Neural cell (in vitro differentiated cells): ENCODE data around the gene PUS7. TPM values are rescaled to one million over a fixed set of nuclear protein-coding genes. Genes with fewer than 3 reads are reported as not detected.
A peak's percentile ranks its signal among the peaks of the same experiment; 100 is the strongest.

Experiments used
- H2AFZ ChIP-seq: fragments of 200-600, 300-800 bp; sonication (generic), shearing (Covaris generic); 2 replicates; pipeline ENCODE4 v1.6.0; 2014; ENCODE audit warnings: low read depth, mild to moderate bottlenecking, antibody characterized with exemption, low read length, moderate library complexity
- H3F3A ChIP-seq: fragments of 200-600 bp; shearing (Covaris generic); 2 replicates; pipeline ENCODE4 v1.6.1; 2016; ENCODE audit warnings: mild to moderate bottlenecking, moderate library complexity, mixed read lengths, antibody characterized with exemption, low read length; ENCODE audit not compliant: insufficient read depth, poor library complexity, severe bottlenecking
- H3K27ac ChIP-seq: fragments of 200-600, 300-800 bp; sonication (generic), shearing (Covaris generic); 2 replicates; pipeline ENCODE4 v1.5.1; 2014; ENCODE audit warnings: mild to moderate bottlenecking, low read length, moderate library complexity
- H3K27me3 ChIP-seq: fragments of 300-800, 200-600 bp; sonication (generic), shearing (Covaris generic); 2 replicates; pipeline ENCODE4 v1.6.0; 2014; ENCODE audit warnings: mild to moderate bottlenecking, low read depth, low read length, moderate library complexity; ENCODE audit not compliant: insufficient read depth
- H3K36me3 ChIP-seq: fragments of 300-800, 200-600 bp; sonication (generic), shearing (Covaris generic); 2 replicates; pipeline ENCODE4 v1.5.1; 2014; ENCODE audit warnings: mild to moderate bottlenecking, antibody characterized with exemption, low read length, moderate library complexity; ENCODE audit not compliant: insufficient read depth
- H3K4me2 ChIP-seq: fragments of 300-800, 200-600 bp; sonication (generic), shearing (Covaris generic); 2 replicates; pipeline ENCODE4 v1.6.0; 2014; ENCODE audit warnings: mild to moderate bottlenecking, low read length
- H3K4me3 ChIP-seq: fragments of 300-800, 200-600 bp; sonication (generic), shearing (Covaris generic); 2 replicates; pipeline ENCODE4 v1.5.1; 2014; ENCODE audit warnings: mild to moderate bottlenecking, low read length, moderate library complexity
- H3K79me2 ChIP-seq: fragments of 200-600 bp; shearing (Covaris generic); replicated peaks from 2 replicates; pipeline ENCODE4 v1.6.0; 2014; ENCODE audit warnings: mild to moderate bottlenecking, low read length, moderate library complexity; ENCODE audit not compliant: insufficient read depth
- H3K9ac ChIP-seq: fragments of 300-800, 200-600 bp; sonication (generic), shearing (Covaris generic); 2 replicates; pipeline ENCODE4 v1.6.1; 2016; ENCODE audit warnings: mild to moderate bottlenecking, low read length, mixed read lengths
- H3K9me2 ChIP-seq: fragments of 200-600 bp; shearing (Covaris generic); 2 replicates; pipeline ENCODE4 v1.6.1; 2016; ENCODE audit warnings: mild to moderate bottlenecking, low read length, mixed read lengths; ENCODE audit not compliant: insufficient read depth
- H3K9me3 ChIP-seq: fragments of 200-600, 300-800 bp; sonication (generic), shearing (Covaris generic); 2 replicates; pipeline ENCODE4 v1.6.1; 2016; ENCODE audit warnings: mild to moderate bottlenecking, mixed run types, low read length, moderate library complexity, mixed read lengths
- H4K20me1 ChIP-seq: fragments of 200-600 bp; shearing (Covaris generic); 2 replicates; pipeline ENCODE4 v1.6.1; 2016; ENCODE audit warnings: mild to moderate bottlenecking, mixed run types; ENCODE audit not compliant: insufficient read depth
- EP300 ChIP-seq: fragments of 450-650 bp; conservative IDR thresholded peaks from 2 replicates; pipeline ENCODE4 v1.6.1; 2014; ENCODE audit warnings: antibody characterized with exemption, mild to moderate bottlenecking, moderate library complexity; ENCODE audit not compliant: poor library complexity, severe bottlenecking
- EZH2 ChIP-seq: fragments of 200-600, 300-800 bp; shearing (Covaris generic), sonication (generic); IDR thresholded peaks from 2 replicates; pipeline ENCODE4 v1.6.1; 2014; ENCODE audit warnings: antibody characterized with exemption, low read length, borderline replicate concordance, mild to moderate bottlenecking; ENCODE audit not compliant: insufficient read depth, poor library complexity, severe bottlenecking
- MXI1 ChIP-seq: fragments of 450-650 bp; conservative IDR thresholded peaks from 2 replicates; pipeline ENCODE4 v1.6.1; 2014; ENCODE audit warnings: antibody characterized with exemption, mild to moderate bottlenecking; ENCODE audit not compliant: poor library complexity, severe bottlenecking
- POLR2AphosphoS5 ChIP-seq: IDR thresholded peaks from 2 replicates; pipeline ENCODE4 v1.6.1; 2012
- RAD21 ChIP-seq: fragments of 450-650 bp; conservative IDR thresholded peaks from 2 replicates; pipeline ENCODE4 v1.6.1; 2014; ENCODE audit warnings: antibody characterized with exemption, mild to moderate bottlenecking, moderate library complexity
- SMC3 ChIP-seq: fragments of 450-650 bp; conservative IDR thresholded peaks from 2 replicates; pipeline ENCODE4 v1.6.1; 2014; ENCODE audit warnings: antibody characterized with exemption, mild to moderate bottlenecking, moderate library complexity; ENCODE audit not compliant: poor library complexity
- TAF1 ChIP-seq: IDR thresholded peaks from 2 replicates; pipeline ENCODE4 v1.6.1; 2012; ENCODE audit warnings: low read depth
- polyA minus RNA-seq: library from RNA; depleted of rRNA, polyadenylated mRNA; stranded (reverse); fragments of >200 nt; gene quantifications from 2 replicates; pipeline ENCODE4 v1.2.3, GENCODE V29; 2014
- polyA plus RNA-seq: library from polyadenylated mRNA; depleted of rRNA; stranded (reverse); fragments of >200 nt; gene quantifications from 2 replicates; pipeline ENCODE4 v1.2.3, GENCODE V29; 2014
- TF ChIP-seq, protein P1 (sequence below): IDR thresholded peaks from 2 replicates; pipeline ENCODE4 v1.6.1; 2012; ENCODE audit warnings: borderline replicate concordance
- TF ChIP-seq, protein P2 (sequence below): fragments of 450-650 bp; IDR thresholded peaks from 2 replicates; pipeline ENCODE4 v1.5.1; 2014; ENCODE audit warnings: antibody characterized with exemption, mild to moderate bottlenecking, moderate library complexity; ENCODE audit not compliant: poor library complexity, severe bottlenecking

The PUS7 gene, protein sequence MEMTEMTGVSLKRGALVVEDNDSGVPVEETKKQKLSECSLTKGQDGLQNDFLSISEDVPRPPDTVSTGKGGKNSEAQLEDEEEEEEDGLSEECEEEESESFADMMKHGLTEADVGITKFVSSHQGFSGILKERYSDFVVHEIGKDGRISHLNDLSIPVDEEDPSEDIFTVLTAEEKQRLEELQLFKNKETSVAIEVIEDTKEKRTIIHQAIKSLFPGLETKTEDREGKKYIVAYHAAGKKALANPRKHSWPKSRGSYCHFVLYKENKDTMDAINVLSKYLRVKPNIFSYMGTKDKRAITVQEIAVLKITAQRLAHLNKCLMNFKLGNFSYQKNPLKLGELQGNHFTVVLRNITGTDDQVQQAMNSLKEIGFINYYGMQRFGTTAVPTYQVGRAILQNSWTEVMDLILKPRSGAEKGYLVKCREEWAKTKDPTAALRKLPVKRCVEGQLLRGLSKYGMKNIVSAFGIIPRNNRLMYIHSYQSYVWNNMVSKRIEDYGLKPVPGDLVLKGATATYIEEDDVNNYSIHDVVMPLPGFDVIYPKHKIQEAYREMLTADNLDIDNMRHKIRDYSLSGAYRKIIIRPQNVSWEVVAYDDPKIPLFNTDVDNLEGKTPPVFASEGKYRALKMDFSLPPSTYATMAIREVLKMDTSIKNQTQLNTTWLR
- 7.5 and 9.2 TPM in 2 replicates for polyA plus RNA-seq
- 9.0 and 11.5 TPM in 2 replicates for polyA minus RNA-seq

DNA sequence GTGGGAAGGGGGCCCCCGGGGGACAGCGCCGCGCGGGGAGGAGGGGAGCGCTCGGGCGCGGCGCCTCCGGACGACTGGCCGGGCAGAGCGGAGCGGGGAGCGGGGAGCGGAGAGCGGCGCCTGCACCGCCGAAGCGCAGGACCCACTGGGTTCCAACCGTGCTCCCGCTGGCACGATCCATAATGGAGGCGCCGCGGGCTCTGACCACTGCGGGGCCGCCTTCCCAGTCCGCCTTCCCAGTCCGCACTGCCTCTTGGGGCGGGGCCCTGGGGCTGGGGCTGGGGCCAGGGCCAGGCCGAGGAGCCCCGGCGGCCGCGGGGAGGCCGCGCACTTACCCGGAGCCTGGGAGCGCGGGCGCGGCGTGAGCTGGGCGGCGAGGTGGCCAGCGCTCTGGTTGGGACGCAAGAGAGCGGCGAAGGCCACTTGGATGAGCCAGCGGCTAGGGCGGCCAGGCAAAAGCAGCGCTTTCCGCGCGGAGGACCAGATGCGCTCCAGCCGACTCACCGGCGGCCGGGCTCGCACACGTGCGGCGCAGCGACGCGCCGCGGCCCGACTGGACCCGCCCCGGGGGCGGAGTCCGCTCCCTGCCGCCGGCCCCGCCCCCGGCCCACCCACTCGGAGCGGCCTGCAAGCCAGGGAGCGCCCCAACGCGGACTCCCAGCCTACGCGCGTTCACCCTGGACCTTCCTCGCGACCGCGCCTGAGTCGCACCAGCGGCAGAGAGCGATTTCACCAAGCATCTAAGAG lies at the start of gene PUS7:
Gene PUS7 (minus strand): TSS at position 555 of the 747 bp plus-strand sequence. CDS start 13,759 bp downstream, outside the sequence.
- Histone ChIP-seq H3K4me2 (peak within 1 kb of the TSS; percentile 65), H3K27me3 (no peaks in the 10 kb centered on the region), H3K36me3 (no peaks in the 10 kb centered on the region), H4K20me1 (no peaks in the 10 kb centered on the region), H3K9me2 (no peaks in the 10 kb centered on the region), H2AFZ (peak within 1 kb of the TSS; percentile 66), H3K79me2 (no peaks in the 10 kb centered on the region), H3K9ac (peak within 1 kb of the TSS; percentile 60), H3F3A (no peaks in the 10 kb centered on the region), H3K27ac (peak within 1 kb of the TSS; percentile 36), H3K9me3 (no peaks in the 10 kb centered on the region), H3K4me3 (peak within 1 kb of the TSS; percentile 80)
- TF ChIP-seq MXI1, result peak; percentile 95
- no peak for TF ChIP-seq RAD21
- peak; percentile 17 for TF ChIP-seq EP300
- TF ChIP-seq TAF1, result no peak
- TF ChIP-seq, protein P1, sequence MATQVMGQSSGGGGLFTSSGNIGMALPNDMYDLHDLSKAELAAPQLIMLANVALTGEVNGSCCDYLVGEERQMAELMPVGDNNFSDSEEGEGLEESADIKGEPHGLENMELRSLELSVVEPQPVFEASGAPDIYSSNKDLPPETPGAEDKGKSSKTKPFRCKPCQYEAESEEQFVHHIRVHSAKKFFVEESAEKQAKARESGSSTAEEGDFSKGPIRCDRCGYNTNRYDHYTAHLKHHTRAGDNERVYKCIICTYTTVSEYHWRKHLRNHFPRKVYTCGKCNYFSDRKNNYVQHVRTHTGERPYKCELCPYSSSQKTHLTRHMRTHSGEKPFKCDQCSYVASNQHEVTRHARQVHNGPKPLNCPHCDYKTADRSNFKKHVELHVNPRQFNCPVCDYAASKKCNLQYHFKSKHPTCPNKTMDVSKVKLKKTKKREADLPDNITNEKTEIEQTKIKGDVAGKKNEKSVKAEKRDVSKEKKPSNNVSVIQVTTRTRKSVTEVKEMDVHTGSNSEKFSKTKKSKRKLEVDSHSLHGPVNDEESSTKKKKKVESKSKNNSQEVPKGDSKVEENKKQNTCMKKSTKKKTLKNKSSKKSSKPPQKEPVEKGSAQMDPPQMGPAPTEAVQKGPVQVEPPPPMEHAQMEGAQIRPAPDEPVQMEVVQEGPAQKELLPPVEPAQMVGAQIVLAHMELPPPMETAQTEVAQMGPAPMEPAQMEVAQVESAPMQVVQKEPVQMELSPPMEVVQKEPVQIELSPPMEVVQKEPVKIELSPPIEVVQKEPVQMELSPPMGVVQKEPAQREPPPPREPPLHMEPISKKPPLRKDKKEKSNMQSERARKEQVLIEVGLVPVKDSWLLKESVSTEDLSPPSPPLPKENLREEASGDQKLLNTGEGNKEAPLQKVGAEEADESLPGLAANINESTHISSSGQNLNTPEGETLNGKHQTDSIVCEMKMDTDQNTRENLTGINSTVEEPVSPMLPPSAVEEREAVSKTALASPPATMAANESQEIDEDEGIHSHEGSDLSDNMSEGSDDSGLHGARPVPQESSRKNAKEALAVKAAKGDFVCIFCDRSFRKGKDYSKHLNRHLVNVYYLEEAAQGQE, result no peak
- TF ChIP-seq POLR2AphosphoS5, result no peak
- TF ChIP-seq EZH2, result no peak
- TF ChIP-seq, protein P2, sequence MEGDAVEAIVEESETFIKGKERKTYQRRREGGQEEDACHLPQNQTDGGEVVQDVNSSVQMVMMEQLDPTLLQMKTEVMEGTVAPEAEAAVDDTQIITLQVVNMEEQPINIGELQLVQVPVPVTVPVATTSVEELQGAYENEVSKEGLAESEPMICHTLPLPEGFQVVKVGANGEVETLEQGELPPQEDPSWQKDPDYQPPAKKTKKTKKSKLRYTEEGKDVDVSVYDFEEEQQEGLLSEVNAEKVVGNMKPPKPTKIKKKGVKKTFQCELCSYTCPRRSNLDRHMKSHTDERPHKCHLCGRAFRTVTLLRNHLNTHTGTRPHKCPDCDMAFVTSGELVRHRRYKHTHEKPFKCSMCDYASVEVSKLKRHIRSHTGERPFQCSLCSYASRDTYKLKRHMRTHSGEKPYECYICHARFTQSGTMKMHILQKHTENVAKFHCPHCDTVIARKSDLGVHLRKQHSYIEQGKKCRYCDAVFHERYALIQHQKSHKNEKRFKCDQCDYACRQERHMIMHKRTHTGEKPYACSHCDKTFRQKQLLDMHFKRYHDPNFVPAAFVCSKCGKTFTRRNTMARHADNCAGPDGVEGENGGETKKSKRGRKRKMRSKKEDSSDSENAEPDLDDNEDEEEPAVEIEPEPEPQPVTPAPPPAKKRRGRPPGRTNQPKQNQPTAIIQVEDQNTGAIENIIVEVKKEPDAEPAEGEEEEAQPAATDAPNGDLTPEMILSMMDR, result peak; percentile 12
- TF ChIP-seq SMC3, result no peak

DNA sequence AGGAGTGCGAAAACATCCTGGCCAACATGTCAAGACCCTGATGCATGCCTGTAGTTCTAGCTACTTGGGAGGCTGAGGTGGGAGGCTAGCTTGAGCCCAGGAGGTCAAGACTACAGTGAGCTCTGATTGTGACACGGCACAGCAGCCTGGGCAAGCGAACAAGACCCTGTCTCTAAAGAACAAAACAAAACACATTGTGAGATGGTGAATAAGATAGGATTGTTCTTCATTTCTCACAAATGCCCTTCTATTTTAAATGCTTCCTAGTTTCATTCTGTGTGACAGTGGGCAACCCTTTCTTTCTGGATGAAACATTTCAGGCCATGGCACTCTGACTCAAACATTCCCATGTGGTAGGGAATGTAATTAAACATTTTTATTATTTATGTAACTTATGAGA lies 45.8 kb upstream of the PUS7 start:
- no peak for TF ChIP-seq RAD21
- TF ChIP-seq, protein P2, result no peak
- no peak for TF ChIP-seq SMC3
- TF ChIP-seq, protein P1, result no peak
- TF ChIP-seq EP300, result no peak
- TF ChIP-seq EZH2, result no peak
- TF ChIP-seq POLR2AphosphoS5, result no peak
- TF ChIP-seq TAF1, result no peak
- TF ChIP-seq MXI1, result no peak
- Histone ChIP-seq H3F3A (no peaks in the 10 kb centered on the region), H3K9me3 (no peaks in the 10 kb centered on the region), H3K9me2 (no peaks in the 10 kb centered on the region), H4K20me1 (no peaks in the 10 kb centered on the region), H2AFZ (no peak overlapping the region), H3K4me2 (no peak overlapping the region), H3K9ac (no peak overlapping the region), H3K79me2 (no peaks in the 10 kb centered on the region), H3K27me3 (no peaks in the 10 kb centered on the region), H3K36me3 (no peaks in the 10 kb centered on the region), H3K27ac (no peak overlapping the region), H3K4me3 (no peak overlapping the region)
